Gastrocnemius medialis (tissue), 4 donors: ENCODE data around the gene SIGLEC5. TPM values are rescaled to one million over a fixed set of nuclear protein-coding genes. Genes with fewer than 3 reads are reported as not detected.

ENCODE experiments used
- ATAC-seq, 2 donors: fragments of 150-250 bp; one replicate each; pipeline ENCODE4 v1.9.1; 2016
- DNase-seq, 2 donors: peaks; one replicate each; pipeline ENCODE4 v3.0.0-alpha.2; 2019
- H3K27ac ChIP-seq, 4 donors: fragments of 200-600 bp; sonication (generic); 1 replicate in 1 of 4; 2 replicates in 3 of 4; pipeline ENCODE4 v1.5.1; 2016 to 2018; ENCODE audit warnings: mild to moderate bottlenecking in 2 of 4, moderate library complexity in 1 of 4
- H3K27me3 ChIP-seq, 3 donors: fragments of 200-600 bp; sonication (generic) in 2 of 3; 1 replicate in 1 of 3; 2 replicates in 2 of 3; pipeline versions ENCODE4 v1.5.1 to v1.6.0; 2016 to 2019; ENCODE audit warnings: mild to moderate bottlenecking in 1 of 3, moderate library complexity in 1 of 3
- H3K36me3 ChIP-seq, 2 donors: fragments of 200-600 bp; sonication (generic) in 1 of 2; one replicate each; pipeline ENCODE4 v1.5.1; 2017 to 2018
- H3K4me1 ChIP-seq, 2 donors: fragments of 200-600 bp; sonication (generic) in 1 of 2; one replicate each; pipeline ENCODE4 v1.5.1; 2016 to 2017; ENCODE audit warnings: mild to moderate bottlenecking in 2 of 2
- H3K4me3 ChIP-seq, 4 donors: fragments of 200-600 bp; sonication (generic) in 3 of 4; 1 replicate in 1 of 4; 2 replicates in 3 of 4; pipeline ENCODE4 v1.5.1; 2016 to 2019; ENCODE audit warnings: mild to moderate bottlenecking in 2 of 4
- H3K9me3 ChIP-seq, 3 donors: fragments of 200-600 bp; sonication (generic) in 2 of 3; 1 replicate in 1 of 3; 2 replicates in 2 of 3; pipeline ENCODE4 v1.5.1; 2016 to 2019
- CTCF ChIP-seq, 5 experiments: fragments of 450-650 bp in 3 of 5; fragments of 200-600 bp in 2 of 5; sonication (generic) in 2 of 5; IDR thresholded peaks in 4 of 5; conservative IDR thresholded peaks in 1 of 5; 1 replicate in 4 of 5; 2 replicates in 1 of 5; pipeline ENCODE4 v1.5.1; 2016 to 2019; ENCODE audit warnings: antibody characterized with exemption in 5 of 5, mild to moderate bottlenecking in 3 of 5, moderate library complexity in 3 of 5
- POLR2A ChIP-seq, 2 donors: fragments of 450-650 bp; IDR thresholded peaks; one replicate each; pipeline ENCODE4 v1.6.1; 2017; ENCODE audit warnings: antibody characterized with exemption in 2 of 2, mild to moderate bottlenecking in 2 of 2, moderate library complexity in 2 of 2
- in situ Hi-C, 4 donors: fragments of 200-750 bp; cut with MboI; loops; one replicate each; pipeline versions ENCODE4 v1.15.0 to v1.8.0; 2017; ENCODE audit warnings: low sequenced_read_pairs in 4 of 4
- intact Hi-C: fragments of 100-400 bp; cut with DNase I; formaldehyde crosslinking; loops from one replicate; pipeline ENCODE4 v1.15.1; 2023; ENCODE audit warnings: low total_unique reads
- total RNA-seq, 4 donors: library from RNA; depleted of rRNA; stranded (reverse); fragments of >200 nt; gene quantifications; one replicate each; pipeline versions ENCODE4 v1.1.0 to v1.2.3, GENCODE V29; 2016

The SIGLEC5 gene
- total RNA-seq, 4 donors from 2014 or later = 0.18 to 1.0 TPM; not detected in 2

- H3K4me3 ChIP-seq = no peak overlapping the region
- intact Hi-C loops (loop anchor here (10.0 kb wide), 1 partner anchor 414 kb away; the partner anchor contains the start of gene ZNF615), in situ Hi-C loops (loop anchor here in 1 of 4 donors (25.0 kb wide), 1 partner anchor 478 kb away; the partner anchor contains the start of genes CTU1 and SIGLEC9)
- peaks cover 8 to 14% of the 10 kb centered on the region in 2 donors for H3K4me1 ChIP-seq
- DNase-seq (no peak), ATAC-seq (no peak)
- no peak overlapping the region for H3K27ac ChIP-seq
- peaks cover 13 to 36% of the 10 kb centered on the region in 2 donors for H3K36me3 ChIP-seq
- no peaks in the 10 kb centered on the region for H3K27me3 ChIP-seq
- peaks cover 0 to 27% (median 0%) of the 10 kb centered on the region in 3 donors for H3K9me3 ChIP-seq
- TF ChIP-seq POLR2A (IDR thresholded peaks at IDR 0.05) (no peak), CTCF (IDR thresholded peaks at IDR 0.05 in 4 of 5, conservative IDR thresholded peaks at IDR 0.05 in 1 of 5) (no peak)
Measured at GRCh38 chr19:51590441-51590840, 39.8 kb downstream of the SIGLEC5 start.

GRCh38 chr19:51589511-51589910 lies 40.7 kb downstream of the SIGLEC5 start:
- Histone ChIP-seq H3K27me3 (no peaks in the 10 kb centered on the region), H3K4me3 (no peak overlapping the region), H3K4me1 (peaks cover 8 to 11% of the 10 kb centered on the region in 2 donors), H3K9me3 (peaks cover 0 to 27% (median 0%) of the 10 kb centered on the region in 3 donors), H3K36me3 (peaks cover 13 to 46% of the 10 kb centered on the region in 2 donors), H3K27ac (no peak overlapping the region)
- in situ Hi-C loops = loop anchor here in 1 of 4 donors (25.0 kb wide), 1 partner anchor 477 kb away; the partner anchor contains the start of genes CTU1 and SIGLEC9
- ATAC-seq (no peak), DNase-seq (no peak)
- no peak for TF ChIP-seq POLR2A (IDR thresholded peaks at IDR 0.05)
- TF ChIP-seq CTCF (IDR thresholded peaks at IDR 0.05 in 4 of 5, conservative IDR thresholded peaks at IDR 0.05 in 1 of 5) = no peak
- intact Hi-C loops = no loop called here

GRCh38 chr19:51587264-51588191 lies 42.7 kb downstream of the SIGLEC5 start:
- Histone ChIP-seq H3K4me3 (peak overlapping the region in 1 of 4 donors; percentile 27), H3K36me3 (peaks cover 13 to 65% of the 10 kb centered on the region in 2 donors), H3K27ac (no peak overlapping the region), H3K27me3 (no peaks in the 10 kb centered on the region), H3K9me3 (peaks cover 0 to 27% (median 0%) of the 10 kb centered on the region in 3 donors), H3K4me1 (no peaks in the 10 kb centered on the region)
- intact Hi-C loops (no loop called here), in situ Hi-C loops (loop anchor here in 1 of 4 donors (25.0 kb wide), 1 partner anchor 475 kb away; the partner anchor contains the start of genes CTU1 and SIGLEC9)
- no peak for ATAC-seq
- no peak for DNase-seq
- no peak for TF ChIP-seq CTCF (IDR thresholded peaks at IDR 0.05 in 4 of 5, conservative IDR thresholded peaks at IDR 0.05 in 1 of 5)
- TF ChIP-seq POLR2A (IDR thresholded peaks at IDR 0.05) = no peak

- H3K36me3 ChIP-seq = peaks cover 13 to 73% of the 10 kb centered on the region in 2 donors
- H3K4me1 ChIP-seq = no peaks in the 10 kb centered on the region
- in situ Hi-C loops = loop anchor here in 1 of 4 donors (25.0 kb wide), 1 partner anchor 474 kb away; the partner anchor contains the start of genes CTU1 and SIGLEC9
Measured at GRCh38 chr19:51586799-51587198, 43.4 kb downstream of the SIGLEC5 start.

More at GRCh38 chr19:51586799-51587198, 43.4 kb downstream of the SIGLEC5 start:
- Histone ChIP-seq H3K9me3 (peaks cover 0 to 27% (median 0%) of the 10 kb centered on the region in 3 donors), H3K4me3 (peak overlapping the region in 1 of 4 donors; percentile 26), H3K27ac (no peak overlapping the region), H3K27me3 (no peaks in the 10 kb centered on the region)
- no peak for DNase-seq
- intact Hi-C loops = no loop called here
- TF ChIP-seq CTCF (IDR thresholded peaks at IDR 0.05 in 4 of 5, conservative IDR thresholded peaks at IDR 0.05 in 1 of 5) = no peak
- TF ChIP-seq POLR2A (IDR thresholded peaks at IDR 0.05) = no peak
- no peak for ATAC-seq
